Measurements from ENCODE around the gene PLOD2. TPM values are rescaled to one million over a fixed set of nuclear protein-coding genes. Genes with fewer than 3 reads are reported as not detected.
A peak's percentile ranks its signal among the peaks of the same experiment; 100 is the strongest.

The PLOD2 gene
- total RNA-seq, 4 donors from 2014 or later, result 4.4 to 11.6 (median 10.1) TPM

- DNase-seq (ENCODE audit: low spot score in 2 of 2), result peak in 1 of 2 donors; percentile 42
Observed at GRCh38 chr3:146166415-146166821, 5.4 kb upstream of the PLOD2 start.

GRCh38 chr3:146165877-146166276, 4.9 kb upstream of the PLOD2 start:
- TF ChIP-seq POLR2A (IDR thresholded peaks at IDR 0.05) (no peak), CTCF (IDR thresholded peaks at IDR 0.05) (no peak)
- no peak overlapping the region for H3K4me3 ChIP-seq (ENCODE audit: low read depth, poor library complexity, severe bottlenecking)
- no peak for DNase-seq (ENCODE audit: low spot score in 2 of 2)
- WGBS, 2 donors, result 60 to 67% methylated on average over 2 of the region's 2 CpGs
- intact Hi-C loops (cut with DNase I; ENCODE audit: low total_unique reads), result no loop called here

More at GRCh38 chr3:146166415-146166821, 5.4 kb upstream of the PLOD2 start:
- WGBS, 2 donors, result 35 to 39% methylated on average over 4 of the region's 4 CpGs
- no peak overlapping the region for H3K4me3 ChIP-seq (ENCODE audit: low read depth, poor library complexity, severe bottlenecking)
- intact Hi-C loops (cut with DNase I; ENCODE audit: low total_unique reads), result no loop called here
- no peak for TF ChIP-seq CTCF (IDR thresholded peaks at IDR 0.05)
- no peak for TF ChIP-seq POLR2A (IDR thresholded peaks at IDR 0.05)

GRCh38 chr3:146164971-146165769, 4.2 kb upstream of the PLOD2 start:
- intact Hi-C loops (cut with DNase I; ENCODE audit: low total_unique reads), result no loop called here
- no peak for TF ChIP-seq POLR2A (IDR thresholded peaks at IDR 0.05)
- TF ChIP-seq CTCF (IDR thresholded peaks at IDR 0.05), result no peak
- DNase-seq (ENCODE audit: low spot score in 2 of 2), result no peak
- 92% methylated on average over 7 of the region's 7 CpGs for WGBS, 2 donors
- H3K4me3 ChIP-seq (ENCODE audit: low read depth, poor library complexity, severe bottlenecking), result no peak overlapping the region

- intact Hi-C loops (cut with DNase I; ENCODE audit: low total_unique reads), result no loop called here
- TF ChIP-seq POLR2A (IDR thresholded peaks at IDR 0.05) (no peak), CTCF (IDR thresholded peaks at IDR 0.05) (no peak)
- no peak overlapping the region for H3K4me3 ChIP-seq (ENCODE audit: low read depth, poor library complexity, severe bottlenecking)
- DNase-seq (ENCODE audit: low spot score in 2 of 2), result no peak
Observed at GRCh38 chr3:146164506-146164905, 3.5 kb upstream of the PLOD2 start.

- intact Hi-C loops (cut with DNase I; ENCODE audit: low total_unique reads), result no loop called here
- no peak for DNase-seq (ENCODE audit: low spot score in 2 of 2)
- TF ChIP-seq CTCF (IDR thresholded peaks at IDR 0.05) (no peak), POLR2A (IDR thresholded peaks at IDR 0.05) (no peak)
- H3K4me3 ChIP-seq (ENCODE audit: low read depth, poor library complexity, severe bottlenecking), result no peak overlapping the region
Observed at GRCh38 chr3:146164071-146164470, 3.1 kb upstream of the PLOD2 start.

GRCh38 chr3:146163584-146163983, 2.6 kb upstream of the PLOD2 start:
- DNase-seq (ENCODE audit: low spot score in 2 of 2), result no peak
- 60 to 61% methylated on average over 2 of the region's 2 CpGs for WGBS, 2 donors
- intact Hi-C loops (cut with DNase I; ENCODE audit: low total_unique reads), result no loop called here

More at GRCh38 chr3:146163584-146163983, 2.6 kb upstream of the PLOD2 start:
- no peak overlapping the region for H3K4me3 ChIP-seq (ENCODE audit: low read depth, poor library complexity, severe bottlenecking)
- no peak for TF ChIP-seq POLR2A (IDR thresholded peaks at IDR 0.05)
- no peak for TF ChIP-seq CTCF (IDR thresholded peaks at IDR 0.05)
